WTC11 (cell line): ENCODE data around the gene ZNF343. TPM values are rescaled to one million over a fixed set of nuclear protein-coding genes. Genes with fewer than 3 reads are reported as not detected.

Experiments
- CDX4 ChIP-seq: fragments of 250-450 bp; sonication (Bioruptor Pico); IDR thresholded peaks from 2 replicates; pipeline ENCODE4 v1.9.0; 2021; ENCODE audit warnings: moderate library complexity, mild to moderate bottlenecking, inconsistent platforms, borderline replicate concordance
- NFYB ChIP-seq: sonication (generic); formaldehyde crosslinking; conservative IDR thresholded peaks from 2 replicates; pipeline ENCODE4 v1.8.0; 2022; ENCODE audit warnings: low read depth, missing genetic modification reagents
- OVOL2 ChIP-seq: fragments of 250-450 bp; sonication (Bioruptor Pico); IDR thresholded peaks from 2 replicates; pipeline ENCODE4 v1.9.0; 2021; ENCODE audit warnings: mild to moderate bottlenecking, borderline replicate concordance
- TP53 ChIP-seq: sonication (generic); formaldehyde crosslinking; IDR thresholded peaks from 2 replicates; pipeline ENCODE4 v1.8.1; 2023; ENCODE audit warnings: mild to moderate bottlenecking, missing genetic modification reagents
- USF2 ChIP-seq: sonication (generic); formaldehyde crosslinking; IDR thresholded peaks from 2 replicates; pipeline ENCODE4 v1.8.1; 2023; ENCODE audit warnings: mild to moderate bottlenecking, missing genetic modification reagents, moderate library complexity
- ZMAT4 ChIP-seq: fragments of 250-450 bp; sonication (Bioruptor Pico); IDR thresholded peaks from 2 replicates; pipeline ENCODE4 v1.9.0; 2021; ENCODE audit warnings: mild to moderate bottlenecking
- ZNF425 ChIP-seq: fragments of 250-450 bp; sonication (Bioruptor Pico); conservative IDR thresholded peaks from 2 replicates; pipeline ENCODE4 v1.9.0; 2021; ENCODE audit warnings: mild to moderate bottlenecking
- ZNF532 ChIP-seq: fragments of 250-450 bp; sonication (Bioruptor Pico); IDR thresholded peaks from 2 replicates; pipeline ENCODE4 v1.9.0; 2021; ENCODE audit warnings: mild to moderate bottlenecking, borderline replicate concordance
- total RNA-seq: library from RNA; stranded (reverse); gene quantifications from 3 replicates; pipeline ENCODE4 v1.2.3, GENCODE V29; 2021
- TF ChIP-seq, protein P1 (sequence below): sonication (generic); formaldehyde crosslinking; IDR thresholded peaks from 2 replicates; pipeline ENCODE4 v1.8.1; 2022; ENCODE audit warnings: low read depth, mild to moderate bottlenecking, moderate library complexity, missing genetic modification reagents, borderline replicate concordance
- TF ChIP-seq, protein P2 (sequence below): fragments of 250-450 bp; sonication (Bioruptor Pico); IDR thresholded peaks from 2 replicates; pipeline ENCODE4 v2.1.2; 2022; ENCODE audit warnings: mild to moderate bottlenecking, moderate library complexity
- TF ChIP-seq, protein P3 (sequence below): sonication (generic); formaldehyde crosslinking; IDR thresholded peaks from 2 replicates; pipeline ENCODE4 v1.8.1; 2022; ENCODE audit warnings: low read depth, missing genetic modification reagents, borderline replicate concordance
- TF ChIP-seq, protein P4 (sequence below): sonication (generic); formaldehyde crosslinking; IDR thresholded peaks from 2 replicates; pipeline ENCODE4 v1.8.1; 2023; ENCODE audit warnings: mild to moderate bottlenecking, missing genetic modification reagents, borderline replicate concordance

The ZNF343 gene
- total RNA-seq, 1 experiment from 2014 or later, result 7.6 TPM

DNA sequence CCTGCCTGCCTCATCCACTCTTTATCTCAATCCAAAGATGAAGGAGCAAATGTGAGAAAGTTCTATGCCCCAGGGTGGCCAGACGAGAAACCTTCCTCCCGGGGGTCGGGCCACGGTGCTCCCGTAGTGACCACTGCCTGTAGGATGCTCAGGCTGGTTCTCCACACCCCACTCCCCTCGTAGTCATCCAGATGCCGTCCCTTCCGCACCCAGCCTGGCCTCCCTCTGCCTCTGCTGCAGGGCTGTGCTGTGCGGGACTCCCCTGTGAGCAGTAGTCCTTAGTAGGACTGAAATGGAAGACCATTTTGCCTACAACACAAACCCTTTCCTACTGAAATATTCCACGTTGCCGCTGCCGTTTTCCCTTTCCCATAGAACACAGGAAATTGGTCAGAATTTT lies 29.6 kb upstream of the ZNF343 start (continued):
- TF ChIP-seq USF2 (CRISPR knock-in tag) (no peak), ZMAT4 (no peak), TP53 (CRISPR knock-in tag) (no peak), ZNF425 (no peak), CDX4 (CRISPR knock-in tag) (no peak), NFYB (CRISPR knock-in tag) (no peak), OVOL2 (CRISPR knock-in tag) (no peak), ZNF532 (CRISPR knock-in tag) (no peak)
- TF ChIP-seq, protein P1, sequence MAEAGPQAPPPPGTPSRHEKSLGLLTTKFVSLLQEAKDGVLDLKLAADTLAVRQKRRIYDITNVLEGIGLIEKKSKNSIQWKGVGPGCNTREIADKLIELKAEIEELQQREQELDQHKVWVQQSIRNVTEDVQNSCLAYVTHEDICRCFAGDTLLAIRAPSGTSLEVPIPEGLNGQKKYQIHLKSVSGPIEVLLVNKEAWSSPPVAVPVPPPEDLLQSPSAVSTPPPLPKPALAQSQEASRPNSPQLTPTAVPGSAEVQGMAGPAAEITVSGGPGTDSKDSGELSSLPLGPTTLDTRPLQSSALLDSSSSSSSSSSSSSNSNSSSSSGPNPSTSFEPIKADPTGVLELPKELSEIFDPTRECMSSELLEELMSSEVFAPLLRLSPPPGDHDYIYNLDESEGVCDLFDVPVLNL (CRISPR knock-in tag), result no peak
- TF ChIP-seq, protein P2, sequence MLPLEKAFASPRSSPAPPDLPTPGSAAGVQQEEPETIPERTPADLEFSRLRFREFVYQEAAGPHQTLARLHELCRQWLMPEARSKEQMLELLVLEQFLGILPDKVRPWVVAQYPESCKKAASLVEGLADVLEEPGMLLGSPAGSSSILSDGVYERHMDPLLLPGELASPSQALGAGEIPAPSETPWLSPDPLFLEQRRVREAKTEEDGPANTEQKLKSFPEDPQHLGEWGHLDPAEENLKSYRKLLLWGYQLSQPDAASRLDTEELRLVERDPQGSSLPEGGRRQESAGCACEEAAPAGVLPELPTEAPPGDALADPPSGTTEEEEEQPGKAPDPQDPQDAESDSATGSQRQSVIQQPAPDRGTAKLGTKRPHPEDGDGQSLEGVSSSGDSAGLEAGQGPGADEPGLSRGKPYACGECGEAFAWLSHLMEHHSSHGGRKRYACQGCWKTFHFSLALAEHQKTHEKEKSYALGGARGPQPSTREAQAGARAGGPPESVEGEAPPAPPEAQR, result no peak
- TF ChIP-seq, protein P3, sequence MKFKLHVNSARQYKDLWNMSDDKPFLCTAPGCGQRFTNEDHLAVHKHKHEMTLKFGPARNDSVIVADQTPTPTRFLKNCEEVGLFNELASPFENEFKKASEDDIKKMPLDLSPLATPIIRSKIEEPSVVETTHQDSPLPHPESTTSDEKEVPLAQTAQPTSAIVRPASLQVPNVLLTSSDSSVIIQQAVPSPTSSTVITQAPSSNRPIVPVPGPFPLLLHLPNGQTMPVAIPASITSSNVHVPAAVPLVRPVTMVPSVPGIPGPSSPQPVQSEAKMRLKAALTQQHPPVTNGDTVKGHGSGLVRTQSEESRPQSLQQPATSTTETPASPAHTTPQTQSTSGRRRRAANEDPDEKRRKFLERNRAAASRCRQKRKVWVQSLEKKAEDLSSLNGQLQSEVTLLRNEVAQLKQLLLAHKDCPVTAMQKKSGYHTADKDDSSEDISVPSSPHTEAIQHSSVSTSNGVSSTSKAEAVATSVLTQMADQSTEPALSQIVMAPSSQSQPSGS (CRISPR knock-in tag), result no peak
- TF ChIP-seq, protein P4, sequence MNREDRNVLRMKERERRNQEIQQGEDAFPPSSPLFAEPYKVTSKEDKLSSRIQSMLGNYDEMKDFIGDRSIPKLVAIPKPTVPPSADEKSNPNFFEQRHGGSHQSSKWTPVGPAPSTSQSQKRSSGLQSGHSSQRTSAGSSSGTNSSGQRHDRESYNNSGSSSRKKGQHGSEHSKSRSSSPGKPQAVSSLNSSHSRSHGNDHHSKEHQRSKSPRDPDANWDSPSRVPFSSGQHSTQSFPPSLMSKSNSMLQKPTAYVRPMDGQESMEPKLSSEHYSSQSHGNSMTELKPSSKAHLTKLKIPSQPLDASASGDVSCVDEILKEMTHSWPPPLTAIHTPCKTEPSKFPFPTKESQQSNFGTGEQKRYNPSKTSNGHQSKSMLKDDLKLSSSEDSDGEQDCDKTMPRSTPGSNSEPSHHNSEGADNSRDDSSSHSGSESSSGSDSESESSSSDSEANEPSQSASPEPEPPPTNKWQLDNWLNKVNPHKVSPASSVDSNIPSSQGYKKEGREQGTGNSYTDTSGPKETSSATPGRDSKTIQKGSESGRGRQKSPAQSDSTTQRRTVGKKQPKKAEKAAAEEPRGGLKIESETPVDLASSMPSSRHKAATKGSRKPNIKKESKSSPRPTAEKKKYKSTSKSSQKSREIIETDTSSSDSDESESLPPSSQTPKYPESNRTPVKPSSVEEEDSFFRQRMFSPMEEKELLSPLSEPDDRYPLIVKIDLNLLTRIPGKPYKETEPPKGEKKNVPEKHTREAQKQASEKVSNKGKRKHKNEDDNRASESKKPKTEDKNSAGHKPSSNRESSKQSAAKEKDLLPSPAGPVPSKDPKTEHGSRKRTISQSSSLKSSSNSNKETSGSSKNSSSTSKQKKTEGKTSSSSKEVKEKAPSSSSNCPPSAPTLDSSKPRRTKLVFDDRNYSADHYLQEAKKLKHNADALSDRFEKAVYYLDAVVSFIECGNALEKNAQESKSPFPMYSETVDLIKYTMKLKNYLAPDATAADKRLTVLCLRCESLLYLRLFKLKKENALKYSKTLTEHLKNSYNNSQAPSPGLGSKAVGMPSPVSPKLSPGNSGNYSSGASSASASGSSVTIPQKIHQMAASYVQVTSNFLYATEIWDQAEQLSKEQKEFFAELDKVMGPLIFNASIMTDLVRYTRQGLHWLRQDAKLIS (CRISPR knock-in tag), result no peak
